GM23338 (cell line): Measurements from ENCODE around the gene CASKIN2. TPM values are rescaled to one million over a fixed set of nuclear protein-coding genes. Genes with fewer than 3 reads are reported as not detected.
A peak's percentile ranks its signal among the peaks of the same experiment; 100 is the strongest.

Source experiments
- ATAC-seq: fragments of 200-7000 bp; cut with Tn5 transposase; 3 replicates; pipeline ENCODE4 v1.9.1; 2020
- DNase-seq: peaks from one replicate; pipeline ENCODE4 v3.0.0-alpha.2; 2015; ENCODE audit warnings: low spot score
- H2AFZ ChIP-seq: fragments of 200-600 bp; sonication (generic); 2 replicates; pipeline ENCODE4 v1.8.0; 2016; ENCODE audit warnings: antibody characterized with exemption, mild to moderate bottlenecking, moderate library complexity
- H3F3A ChIP-seq: fragments of 200-600 bp; sonication (generic); replicated peaks from 2 replicates; pipeline ENCODE4 v1.8.0; 2017; ENCODE audit warnings: antibody characterized with exemption, mixed run types, low read depth
- H3K27ac ChIP-seq: fragments of 200-600 bp; sonication (generic); 2 replicates; pipeline ENCODE4 v1.6.1; 2016; ENCODE audit warnings: low read depth
- H3K27me3 ChIP-seq: fragments of 200-600 bp; sonication (generic); 2 replicates; pipeline ENCODE4 v1.8.0; 2016; ENCODE audit warnings: mild to moderate bottlenecking, mixed run types, moderate library complexity; ENCODE audit not compliant: insufficient read depth
- H3K36me3 ChIP-seq: fragments of 200-600 bp; sonication (generic); 2 replicates; pipeline ENCODE4 v1.8.0; 2016; ENCODE audit warnings: mild to moderate bottlenecking; ENCODE audit not compliant: insufficient read depth
- H3K4me1 ChIP-seq: fragments of 200-600 bp; sonication (generic); 2 replicates; pipeline ENCODE4 v1.8.0; 2016; ENCODE audit warnings: mild to moderate bottlenecking, moderate library complexity; ENCODE audit not compliant: insufficient read depth
- H3K4me2 ChIP-seq: fragments of 200-600 bp; sonication (generic); 2 replicates; pipeline ENCODE4 v1.7.1; 2017; ENCODE audit warnings: mixed run types
- H3K4me3 ChIP-seq: fragments of 200-600 bp; sonication (generic); 2 replicates; pipeline ENCODE4 v1.6.1; 2016; ENCODE audit warnings: mixed run types
- H3K79me2 ChIP-seq: fragments of 200-600 bp; sonication (generic); replicated peaks from 2 replicates; pipeline ENCODE4 v1.8.0; 2017; ENCODE audit warnings: mild to moderate bottlenecking; ENCODE audit not compliant: insufficient read depth
- H3K9me2 ChIP-seq: fragments of 200-600 bp; sonication (generic); 2 replicates; pipeline ENCODE4 v1.8.0; 2017; ENCODE audit not compliant: insufficient read depth
- H4K20me1 ChIP-seq: fragments of 200-600 bp; sonication (generic); replicated peaks from 2 replicates; pipeline ENCODE4 v1.8.0; 2017; ENCODE audit warnings: mild to moderate bottlenecking; ENCODE audit not compliant: insufficient read depth
- H3K27ac Mint-ChIP-seq: 2 replicates; pipeline ENCODE4 v1.8.0; 2020; ENCODE audit warnings: inconsistent platforms, mild to moderate bottlenecking, moderate library complexity, mixed read lengths
- H3K27me3 Mint-ChIP-seq: 3 replicates; pipeline ENCODE4 v1.8.0; 2022; ENCODE audit warnings: low read depth, mild to moderate bottlenecking, moderate library complexity, mixed read lengths, inconsistent platforms; ENCODE audit not compliant: insufficient read depth, poor library complexity
- H3K36me3 Mint-ChIP-seq: 3 replicates; pipeline ENCODE4 v1.8.0; 2021; ENCODE audit warnings: low read depth, mild to moderate bottlenecking, inconsistent platforms, moderate library complexity, mixed read lengths
- H3K4me1 Mint-ChIP-seq: 3 replicates; pipeline ENCODE4 v1.8.0; 2020; ENCODE audit warnings: mild to moderate bottlenecking, inconsistent platforms, mixed read lengths
- H3K4me3 Mint-ChIP-seq: 3 replicates; pipeline ENCODE4 v1.8.0; 2021; ENCODE audit warnings: moderate library complexity, mild to moderate bottlenecking, inconsistent platforms, mixed read lengths
- H3K9me3 Mint-ChIP-seq: 3 replicates; pipeline ENCODE4 v1.8.0; 2020; ENCODE audit warnings: moderate library complexity, mild to moderate bottlenecking, inconsistent platforms, mixed read lengths
- POLR2AphosphoS5 ChIP-seq: IDR thresholded peaks from 2 replicates; pipeline ENCODE4 v1.6.1; 2016; ENCODE audit warnings: antibody characterized with exemption, low read depth
- STAT1 ChIP-seq: IDR thresholded peaks from one replicate; pipeline ENCODE4 v1.6.1; 2016; ENCODE audit warnings: antibody characterized with exemption; ENCODE audit not compliant: unreplicated experiment
- ZNF114 ChIP-seq: fragments of 250-450 bp; sonication (Bioruptor Pico); IDR thresholded peaks from 2 replicates; pipeline ENCODE4 v1.5.0; 2020; ENCODE audit warnings: mild to moderate bottlenecking, moderate library complexity
- ZNF462 ChIP-seq: fragments of 250-450 bp; sonication (Bioruptor Pico); IDR thresholded peaks from 2 replicates; pipeline ENCODE4 v1.5.0; 2020; ENCODE audit warnings: mild to moderate bottlenecking, moderate library complexity
- polyA plus RNA-seq: library from polyadenylated mRNA; unstranded; fragments of >200 nt; fragmentation: Nextera tagmentation; extraction: Ambion mirVana; gene quantifications from 2 replicates; pipeline ENCODE4 v1.2.1, GENCODE V29; 2016
- total RNA-seq: library from RNA; depleted of rRNA; stranded (reverse); fragments of >200 nt; shearing (Covaris generic); gene quantifications from 2 replicates; pipeline ENCODE4 v1.2.3, GENCODE V29; 2014

CASKIN2 gene
- total and polyA plus RNA-seq, 2 experiments from 2014 or later, result 4.9 to 21.5 TPM

- H3K27me3 Mint-ChIP-seq, result peaks cover 4% of the 10 kb centered on the region
- DNase-seq (peak; percentile 82), ATAC-seq (peak; percentile 84)
- H3K4me3 Mint-ChIP-seq, result peak overlapping the region; percentile 78
- no peaks in the 10 kb centered on the region for H3K9me2 ChIP-seq
- peak overlapping the region; percentile 90 for H3K27ac Mint-ChIP-seq
- no peaks in the 10 kb centered on the region for H3K9me3 Mint-ChIP-seq
- H3K4me1 ChIP-seq, result peaks cover 7% of the 10 kb centered on the region; the same call in 1 of the 2 replicates
- H3K27ac ChIP-seq, result peak overlapping the region; percentile 81
- 0 out of 2 replicates have a peak, but pooled peaks cover 7% of the 10 kb centered on the region for H3F3A ChIP-seq
- H3K4me3 ChIP-seq, result peak overlapping the region; percentile 53
- H3K4me1 Mint-ChIP-seq, result peaks cover 35% of the 10 kb centered on the region
- no peaks in the 10 kb centered on the region for H3K36me3 ChIP-seq
- peak overlapping the region; percentile 86 for H3K4me2 ChIP-seq
- peaks cover 3% of the 10 kb centered on the region; the same call in 1 of the 2 replicates for H4K20me1 ChIP-seq
- H3K36me3 Mint-ChIP-seq, result no peaks in the 10 kb centered on the region; the same call in 2 of the 3 replicates
- peak overlapping the region; percentile 89 for H2AFZ ChIP-seq
- no peaks in the 10 kb centered on the region for H3K79me2 ChIP-seq
- no peaks in the 10 kb centered on the region for H3K27me3 ChIP-seq
- TF ChIP-seq ZNF462 (CRISPR knock-in tag), result no peak
- peak; percentile 39; the same call in 1 of the 2 replicates for TF ChIP-seq POLR2AphosphoS5
Measured at GRCh38 chr17:75549246-75550138, 34.2 kb upstream of the CASKIN2 start.

GRCh38 chr17:75548813-75549212 is 33.5 kb upstream of the CASKIN2 start:
- peaks cover 7% of the 10 kb centered on the region; the same call in 1 of the 2 replicates for H3K4me1 ChIP-seq
- no peak for ATAC-seq
- peaks cover 3% of the 10 kb centered on the region; the same call in 1 of the 2 replicates for H4K20me1 ChIP-seq
- Mint-ChIP-seq H3K9me3 (no peaks in the 10 kb centered on the region), H3K36me3 (no peaks in the 10 kb centered on the region; the same call in 2 of the 3 replicates), H3K4me3 (peak overlapping the region; percentile 78; the same call in 1 of the 3 replicates), H3K4me1 (peaks cover 39% of the 10 kb centered on the region), H3K27me3 (peaks cover 6% of the 10 kb centered on the region), H3K27ac (no peak overlapping the region)
- no peaks in the 10 kb centered on the region for H3K36me3 ChIP-seq
- H3F3A ChIP-seq, result 0 out of 2 replicates have a peak, but pooled peaks cover 7% of the 10 kb centered on the region
- H3K9me2 ChIP-seq, result no peaks in the 10 kb centered on the region
- H2AFZ ChIP-seq, result no peak overlapping the region
- no peaks in the 10 kb centered on the region for H3K79me2 ChIP-seq
- no peak overlapping the region for H3K27ac ChIP-seq
- no peak overlapping the region for H3K4me3 ChIP-seq
- no peak for DNase-seq
- peak overlapping the region; percentile 86 for H3K4me2 ChIP-seq
- no peaks in the 10 kb centered on the region for H3K27me3 ChIP-seq
- TF ChIP-seq STAT1 (no peak), ZNF114 (CRISPR knock-in tag) (no peak), ZNF462 (CRISPR knock-in tag) (no peak)
